OCI-LY7 (cell line): ENCODE results near the gene CORIN. TPM values are rescaled to one million over a fixed set of nuclear protein-coding genes. Genes with fewer than 3 reads are reported as not detected.

Experiments used
- BruUV-seq: library from RNA; stranded (reverse); fragments of 400-500 nt; replicated peaks from 2 replicates; lab custom pipeline; 2021; lab: Mats Ljungman, UMichigan
- CTCF ChIA-PET: fragments of 300-600 bp; sonication (Branson Sonifier 250); formaldehyde crosslinking; loops from one replicate; lab custom pipeline; 2022; ENCODE audit warnings: antibody characterized with exemption; ENCODE audit not compliant: unreplicated experiment; lab: Charles Lee
- POLR2A ChIA-PET: fragments of 300-600 bp; sonication (Branson Sonifier 250); formaldehyde crosslinking; loops from one replicate; lab custom pipeline; 2022; ENCODE audit warnings: antibody characterized with exemption; lab: Charles Lee
- DNase-seq: peaks from one replicate; pipeline ENCODE4 v3.0.0-alpha.2; 2015; ENCODE audit warnings: low spot score
- H2AFZ ChIP-seq: fragments of 200-600 bp; sonication (generic), shearing (Covaris generic); 2 replicates; pipeline ENCODE4 v1.6.1; 2014; ENCODE audit warnings: mild to moderate bottlenecking, antibody characterized with exemption, low read length, moderate library complexity
- H3K27ac ChIP-seq: fragments of 200-600 bp; sonication (generic); 2 replicates; pipeline ENCODE4 v1.5.1; 2014; ENCODE audit warnings: mixed run types, low read depth, mild to moderate bottlenecking, moderate library complexity, low read length, inconsistent platforms; ENCODE audit not compliant: poor library complexity, severe bottlenecking
- H3K36me3 ChIP-seq: fragments of 200-600 bp; sonication (generic); 2 replicates; pipeline ENCODE4 v1.6.1; 2014; ENCODE audit warnings: mild to moderate bottlenecking, antibody characterized with exemption, low read length, moderate library complexity, mixed read lengths; ENCODE audit not compliant: insufficient read depth
- H3K4me1 ChIP-seq: fragments of 200-600 bp; sonication (generic); 2 replicates; pipeline ENCODE4 v1.5.1; 2014; ENCODE audit warnings: mild to moderate bottlenecking, low read length; ENCODE audit not compliant: insufficient read depth, poor library complexity, severe bottlenecking
- H3K4me2 ChIP-seq: fragments of 200-600 bp; sonication (generic); 2 replicates; pipeline ENCODE4 v1.6.1; 2014; ENCODE audit warnings: mild to moderate bottlenecking, low read length
- H3K4me3 ChIP-seq: fragments of 200-600 bp; sonication (generic); 2 replicates; pipeline ENCODE4 v1.5.1; 2014; ENCODE audit warnings: mild to moderate bottlenecking, low read depth, low read length; ENCODE audit not compliant: poor library complexity, severe bottlenecking
- H3K79me2 ChIP-seq: fragments of 200-600 bp; sonication (generic); 2 replicates; pipeline ENCODE4 v1.6.1; 2016; ENCODE audit warnings: low read depth, mild to moderate bottlenecking, low read length, moderate library complexity, mixed read lengths; ENCODE audit not compliant: insufficient read depth
- H3K9me2 ChIP-seq: fragments of 200-600 bp; sonication (generic); 2 replicates; pipeline ENCODE4 v1.6.1; 2016; ENCODE audit warnings: mild to moderate bottlenecking, low read length, mixed read lengths; ENCODE audit not compliant: insufficient read depth
- H3K9me3 ChIP-seq: fragments of 200-600 bp; sonication (generic); 2 replicates; pipeline ENCODE4 v1.6.1; 2014; ENCODE audit warnings: mild to moderate bottlenecking, mixed run types, low read length, mixed read lengths
- H4K20me1 ChIP-seq: fragments of 200-600 bp; sonication (generic); 2 replicates; pipeline ENCODE4 v1.6.1; 2014; ENCODE audit warnings: mild to moderate bottlenecking, antibody characterized with exemption, low read length, moderate library complexity, mixed read lengths; ENCODE audit not compliant: insufficient read depth
- CTCF ChIP-seq: fragments of 200-600 bp; sonication (generic); conservative IDR thresholded peaks from 2 replicates; pipeline ENCODE4 v1.5.1; 2014; ENCODE audit warnings: mild to moderate bottlenecking, antibody characterized with exemption, low read length, moderate library complexity, mixed read lengths
- EZH2phosphoT487 ChIP-seq: fragments of 200-600 bp; sonication (generic); IDR thresholded peaks from 2 replicates; pipeline ENCODE4 v1.6.1; 2018; ENCODE audit warnings: low read depth, borderline replicate concordance, mild to moderate bottlenecking, mixed run types, antibody characterized with exemption, low read length, moderate library complexity, mixed read lengths
- intact Hi-C: fragments of 100-400 bp; cut with micrococcal nuclease; formaldehyde crosslinking; loops from one replicate; pipeline ENCODE4 v1.10.0; 2022; ENCODE audit not compliant: unreplicated experiment
- total RNA-seq, 2 experiments: library from RNA; depleted of rRNA in 1 of 2; stranded (reverse); fragments of >200 nt in 1 of 2; shearing (Covaris generic) in 1 of 2; gene quantifications; 2 replicates each; pipeline ENCODE4 v1.2.3, GENCODE V29; 2014 to 2022

Gene CORIN
- total RNA-seq, 2 experiments from 2014 or later: 0.40 TPM; not detected in 1

GRCh38 chr4:47704693-47705325, 133.1 kb downstream of the CORIN start:
- H3K4me3 ChIP-seq: no peak overlapping the region
- peak overlapping the region; percentile 67; the same call in 1 of the 2 replicates for H2AFZ ChIP-seq
- POLR2A ChIA-PET: interaction anchor here (1.2 kb wide), 1 partner anchor 23 kb away, joined by 4 read pairs; no protein-coding TSS in a partner anchor
- CTCF ChIA-PET: no interaction called here
- no peaks in the 10 kb centered on the region for H3K36me3 ChIP-seq
- H3K79me2 ChIP-seq: no peaks in the 10 kb centered on the region
- H3K9me2 ChIP-seq: no peaks in the 10 kb centered on the region
- DNase-seq: peak; percentile 46
- intact Hi-C loops: loop anchor here (1.0 to 10.0 kb wide), 3 partner anchors 132 to 380 kb away; no protein-coding TSS in a partner anchor
- no peaks in the 10 kb centered on the region for H4K20me1 ChIP-seq
- H3K27ac ChIP-seq: no peak overlapping the region
- no peaks in the 10 kb centered on the region for H3K9me3 ChIP-seq
- TF ChIP-seq EZH2phosphoT487 (no peak), CTCF (peak; percentile 66)
- no TSS peak for BruUV-seq
- H3K4me2 ChIP-seq: no peak overlapping the region
- H3K4me1 ChIP-seq: no peaks in the 10 kb centered on the region

GRCh38 chr4:47703956-47704355, 133.9 kb downstream of the CORIN start:
- intact Hi-C loops: loop anchor here (2.0 to 10.0 kb wide), 2 partner anchors 133 to 381 kb away; no protein-coding TSS in a partner anchor
- POLR2A ChIA-PET: no interaction called here

More at GRCh38 chr4:47703956-47704355, 133.9 kb downstream of the CORIN start:
- H2AFZ ChIP-seq: no peak overlapping the region
- no peaks in the 10 kb centered on the region for H3K9me2 ChIP-seq
- TF ChIP-seq CTCF: no peak
- no peak for TF ChIP-seq EZH2phosphoT487
- no peak for DNase-seq
- no peaks in the 10 kb centered on the region for H3K4me1 ChIP-seq
- no peak overlapping the region for H3K4me3 ChIP-seq
- H4K20me1 ChIP-seq: no peaks in the 10 kb centered on the region
- CTCF ChIA-PET: no interaction called here
- H3K79me2 ChIP-seq: no peaks in the 10 kb centered on the region
- no peak overlapping the region for H3K4me2 ChIP-seq
- H3K27ac ChIP-seq: no peak overlapping the region
- BruUV-seq: no TSS peak
- no peaks in the 10 kb centered on the region for H3K36me3 ChIP-seq
- no peaks in the 10 kb centered on the region for H3K9me3 ChIP-seq
